Measurements from ENCODE around the gene MEGF10. TPM values are rescaled to one million over a fixed set of nuclear protein-coding genes. Genes with fewer than 3 reads are reported as not detected.

Gene MEGF10
- total RNA-seq, 1 experiment from 2014 or later: 0.03 TPM

DNA sequence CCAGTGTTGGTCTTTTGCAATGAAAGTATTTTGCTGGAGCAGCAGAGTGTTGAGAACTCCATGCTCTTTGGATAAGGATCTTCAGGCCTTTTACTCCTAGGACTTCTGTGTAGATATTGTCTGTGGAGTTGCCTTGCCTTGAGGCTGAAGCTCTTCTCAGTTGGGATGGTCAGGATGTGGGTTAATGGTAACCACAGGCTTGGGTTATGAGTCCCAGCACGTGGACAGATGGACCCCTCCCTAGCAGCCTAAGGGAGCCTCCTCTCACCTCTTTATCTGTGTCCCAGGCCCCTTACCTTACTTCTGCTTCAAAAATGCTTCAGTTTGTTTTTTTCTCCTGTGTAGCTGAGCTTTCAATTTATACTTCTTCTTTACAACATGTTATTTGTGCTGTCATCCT is 109.9 kb downstream of the MEGF10 start:
- DNase-seq (ENCODE audit: low spot score): no peak
- in situ Hi-C loops (cut with HindIII; ENCODE audit: low sequenced_read_pairs): no loop called here

DNA sequence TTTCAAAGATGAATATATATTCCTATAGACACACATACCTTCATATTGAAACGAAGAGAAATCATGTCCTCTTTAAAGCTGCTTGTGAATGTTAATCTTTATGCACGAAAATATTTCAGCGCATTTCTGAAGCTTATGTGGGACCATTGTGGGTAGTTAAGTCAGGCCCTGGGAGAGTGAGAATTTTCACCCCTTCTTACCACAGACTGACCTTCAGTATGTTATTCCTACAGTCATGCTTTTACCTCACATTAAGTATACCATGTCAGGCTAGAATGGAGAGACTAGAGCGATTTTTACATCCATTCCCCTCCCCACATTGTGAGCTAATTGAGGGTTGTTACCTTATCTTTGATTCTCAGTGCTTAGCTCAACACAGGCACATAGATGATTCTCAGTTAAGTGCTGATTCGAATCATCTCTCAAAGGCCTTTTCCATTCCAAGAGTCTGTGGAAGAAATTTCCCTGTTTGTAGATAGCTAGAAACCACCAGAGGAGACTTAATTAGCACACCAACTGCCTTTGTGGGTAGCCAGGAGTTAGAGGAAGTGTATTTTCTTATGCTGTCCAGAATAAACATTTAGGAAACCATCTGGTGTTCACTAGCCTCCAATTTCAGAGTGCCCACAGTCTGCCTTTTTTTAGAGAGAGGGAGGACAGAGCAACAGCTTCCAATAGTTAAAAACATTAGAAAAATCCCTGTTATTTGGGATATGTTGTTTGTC is 110.5 kb downstream of the MEGF10 start:
- DNase-seq (ENCODE audit: low spot score): peak; percentile 86
- in situ Hi-C loops (cut with HindIII; ENCODE audit: low sequenced_read_pairs): no loop called here

DNA sequence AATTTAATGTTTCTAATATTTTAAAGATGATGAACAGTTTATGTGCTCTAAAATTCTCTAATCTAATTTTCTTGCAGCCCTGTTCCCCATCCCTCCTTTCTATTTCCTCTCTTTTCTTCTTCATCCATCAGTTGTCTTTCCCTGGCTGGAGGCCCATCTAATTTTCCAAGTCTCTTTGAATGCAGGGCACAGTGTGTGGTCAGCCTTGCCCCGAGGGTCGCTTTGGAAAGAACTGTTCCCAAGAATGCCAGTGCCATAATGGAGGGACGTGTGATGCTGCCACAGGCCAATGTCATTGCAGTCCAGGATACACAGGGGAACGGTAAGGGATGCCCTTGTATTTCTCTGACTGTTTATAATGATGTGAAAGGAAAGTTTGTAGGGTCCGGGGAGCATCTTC is 111.8 kb downstream of the MEGF10 start:
- in situ Hi-C loops (cut with HindIII; ENCODE audit: low sequenced_read_pairs): no loop called here
- peak; percentile 37 for DNase-seq (ENCODE audit: low spot score)

DNA sequence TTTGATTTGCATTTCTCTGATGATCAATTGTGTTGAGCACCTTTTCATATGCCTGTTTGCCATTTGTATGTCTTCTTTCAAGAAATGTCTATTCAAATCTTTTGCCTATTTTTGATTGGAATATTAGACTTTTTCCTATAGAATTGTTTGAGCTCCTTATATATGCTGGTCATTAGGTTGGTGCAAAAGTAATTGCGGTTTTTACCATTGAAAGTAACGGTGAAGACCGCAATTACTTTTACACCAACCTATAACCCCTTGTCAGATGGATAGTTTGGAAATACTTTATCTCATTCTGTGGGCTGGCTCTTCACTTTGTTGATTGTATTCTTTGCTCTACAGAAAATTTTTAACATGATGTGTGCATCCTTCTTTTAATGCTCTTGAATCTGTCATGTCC is 113.6 kb downstream of the MEGF10 start:
- in situ Hi-C loops (cut with HindIII; ENCODE audit: low sequenced_read_pairs): no loop called here
- DNase-seq (ENCODE audit: low spot score): no peak

DNA sequence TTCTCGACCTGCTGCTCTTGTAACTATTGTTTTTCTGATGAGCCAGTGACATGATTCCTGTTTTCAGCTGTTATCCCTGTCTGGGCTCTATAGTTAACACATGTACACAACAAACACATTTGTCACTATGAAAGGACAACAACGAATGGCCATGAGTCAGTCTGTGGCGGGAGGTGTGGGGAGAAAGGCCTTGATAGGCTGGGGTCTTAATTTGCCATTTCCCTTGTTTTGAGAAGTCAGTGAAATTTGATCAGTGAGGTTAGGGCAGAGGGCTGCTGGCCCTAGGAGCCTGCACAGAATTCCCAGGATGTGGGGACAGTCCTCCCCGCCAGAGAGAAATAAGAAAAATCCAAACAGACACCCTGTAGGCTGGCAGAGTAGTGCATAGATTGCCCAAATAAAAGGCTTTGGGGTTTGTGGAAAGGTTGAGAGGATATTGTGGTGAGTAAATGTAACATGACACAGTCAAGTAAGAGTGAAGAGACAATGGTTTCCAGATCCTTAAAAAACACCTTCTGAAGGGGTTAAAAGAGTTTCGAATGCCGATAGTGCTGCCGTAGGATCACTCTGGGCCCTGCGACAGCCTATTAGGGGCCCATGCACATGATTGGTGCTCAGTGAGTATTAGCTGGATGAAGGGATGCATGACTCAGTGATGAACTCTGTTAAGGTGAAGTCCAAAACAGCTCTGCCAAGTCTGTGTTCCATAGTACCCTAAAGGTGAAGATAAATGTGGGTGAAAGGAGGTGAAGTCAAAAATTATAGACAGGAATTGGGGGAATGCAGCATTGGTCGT is 115.9 kb downstream of the MEGF10 start:
- DNase-seq (ENCODE audit: low spot score): no peak
- in situ Hi-C loops (cut with HindIII; ENCODE audit: low sequenced_read_pairs): no loop called here

DNA sequence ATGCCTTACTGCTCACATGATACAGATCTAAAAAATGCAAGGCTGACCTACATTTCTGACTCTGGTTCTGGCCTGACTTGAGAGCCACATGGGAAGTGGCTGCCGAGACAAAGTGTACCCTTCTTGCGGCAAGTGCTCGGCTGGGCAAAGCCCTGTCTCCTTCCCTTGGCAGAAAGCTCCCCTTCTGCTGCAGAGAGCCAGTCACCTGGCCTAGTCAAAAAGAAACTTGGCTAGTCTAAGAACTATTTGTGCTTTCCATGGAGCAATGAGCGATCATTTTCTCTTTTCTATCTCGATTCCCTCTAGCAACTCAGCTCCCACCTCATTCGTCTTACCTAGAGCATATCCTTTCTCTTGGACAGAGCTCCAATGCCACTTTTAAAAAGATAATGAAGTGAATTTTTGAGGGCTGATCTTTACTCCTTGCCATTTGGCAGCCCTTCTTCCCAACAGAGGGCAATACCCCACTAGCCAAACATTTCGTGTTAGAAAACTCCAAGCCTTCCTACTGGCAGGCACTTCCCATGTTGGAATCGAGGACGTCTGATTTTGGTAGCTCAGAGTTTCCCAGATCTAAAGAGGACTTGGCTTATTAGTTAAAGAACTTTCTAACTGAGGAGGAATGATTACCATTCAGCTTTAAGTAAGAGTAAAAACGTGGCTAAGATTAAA is 118.8 kb downstream of the MEGF10 start:
- peak; percentile 87 for DNase-seq (ENCODE audit: low spot score)
- in situ Hi-C loops (cut with HindIII; ENCODE audit: low sequenced_read_pairs): no loop called here

DNA sequence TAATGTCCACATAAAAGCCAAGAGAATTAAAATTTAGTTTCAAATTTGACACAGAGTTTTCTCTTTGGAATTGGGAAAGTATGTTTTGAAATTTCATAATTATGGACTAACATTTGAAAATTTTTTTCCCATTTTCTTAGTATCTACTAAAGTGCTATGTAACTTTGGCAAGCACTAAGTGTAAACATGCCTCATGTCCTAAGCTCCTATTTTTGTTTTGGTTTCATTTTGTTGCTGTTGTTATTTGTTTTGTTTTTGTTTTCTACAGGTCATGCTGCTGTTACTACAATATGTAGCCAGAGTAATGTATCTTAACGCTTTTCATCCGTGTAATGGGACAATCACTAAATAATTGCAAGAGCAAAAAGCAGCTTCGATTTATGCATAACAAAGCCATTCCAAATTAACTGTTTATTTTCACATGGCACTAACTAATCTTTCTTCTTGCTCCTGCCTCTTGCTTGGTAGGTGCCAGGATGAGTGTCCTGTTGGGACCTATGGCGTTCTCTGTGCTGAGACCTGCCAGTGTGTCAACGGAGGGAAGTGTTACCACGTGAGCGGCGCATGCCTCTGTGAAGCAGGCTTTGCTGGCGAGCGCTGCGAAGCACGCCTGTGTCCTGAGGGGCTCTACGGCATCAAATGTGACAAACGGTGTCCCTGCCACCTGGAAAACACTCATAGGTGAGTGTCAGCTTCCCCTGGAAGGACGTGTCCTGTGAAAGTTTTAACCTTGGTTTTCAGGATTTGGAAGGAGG is 119.5 kb downstream of the MEGF10 start:
- in situ Hi-C loops (cut with HindIII; ENCODE audit: low sequenced_read_pairs): no loop called here
- no peak for DNase-seq (ENCODE audit: low spot score)

DNA sequence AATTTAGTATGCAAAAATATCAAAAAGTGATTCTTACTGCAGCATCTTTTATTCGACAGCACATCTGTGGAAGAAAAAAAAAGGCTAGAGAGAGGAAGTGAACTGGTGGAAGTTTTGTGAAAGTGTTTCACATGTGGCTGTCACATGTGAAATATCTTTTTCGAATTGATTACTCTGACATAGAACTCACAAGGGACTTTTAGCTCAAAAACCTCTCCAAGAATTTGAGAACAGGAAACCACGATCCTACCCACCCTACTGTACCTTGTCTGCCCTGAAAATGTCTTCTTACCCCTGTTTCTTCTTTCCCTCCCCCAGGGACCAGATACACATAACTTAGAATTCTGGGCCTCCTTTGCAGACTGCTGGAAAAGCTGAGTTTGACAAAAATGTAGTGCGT is 120.4 kb downstream of the MEGF10 start:
- in situ Hi-C loops (cut with HindIII; ENCODE audit: low sequenced_read_pairs): no loop called here
- DNase-seq (ENCODE audit: low spot score): no peak

DNA sequence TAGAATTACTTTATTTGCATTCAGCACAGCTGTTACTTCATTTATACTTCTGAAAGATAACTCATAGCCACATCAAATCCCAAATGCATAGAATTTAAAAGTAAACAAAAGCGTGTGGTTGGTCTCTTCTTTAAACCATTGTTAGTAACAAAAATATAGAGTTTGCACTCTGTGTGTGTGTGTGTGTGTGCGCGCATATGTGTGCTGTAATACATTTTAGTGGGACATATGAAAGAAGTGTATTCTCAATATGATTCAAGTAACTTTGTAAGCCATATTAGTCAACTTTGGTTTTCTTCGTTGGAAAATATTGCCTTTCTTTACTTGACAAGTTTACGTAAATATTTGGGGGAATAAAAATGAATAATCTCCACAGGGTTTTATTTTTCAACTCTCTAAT is 120.8 kb downstream of the MEGF10 start:
- in situ Hi-C loops (cut with HindIII; ENCODE audit: low sequenced_read_pairs): no loop called here
- DNase-seq (ENCODE audit: low spot score): no peak

DNA sequence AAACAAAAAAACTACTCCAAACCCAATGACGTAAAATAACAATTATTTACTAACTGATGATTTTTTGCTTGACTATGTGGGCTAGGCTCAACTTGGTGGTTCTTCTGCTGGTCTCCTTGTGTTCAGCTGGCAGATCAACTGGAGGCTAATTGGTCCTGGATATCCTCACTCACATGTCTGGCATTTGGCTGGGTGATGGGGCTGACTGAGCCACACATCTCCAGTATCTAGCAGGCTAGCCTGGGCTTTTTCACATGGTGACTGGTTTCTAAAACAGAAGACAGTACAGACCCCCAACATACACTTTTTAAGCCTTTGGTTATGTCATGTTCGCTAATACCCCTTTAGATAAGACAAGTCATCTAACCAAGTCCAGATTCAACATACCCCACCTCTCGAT is 122.1 kb downstream of the MEGF10 start:
- in situ Hi-C loops (cut with HindIII; ENCODE audit: low sequenced_read_pairs): no loop called here
- DNase-seq (ENCODE audit: low spot score): no peak

DNA sequence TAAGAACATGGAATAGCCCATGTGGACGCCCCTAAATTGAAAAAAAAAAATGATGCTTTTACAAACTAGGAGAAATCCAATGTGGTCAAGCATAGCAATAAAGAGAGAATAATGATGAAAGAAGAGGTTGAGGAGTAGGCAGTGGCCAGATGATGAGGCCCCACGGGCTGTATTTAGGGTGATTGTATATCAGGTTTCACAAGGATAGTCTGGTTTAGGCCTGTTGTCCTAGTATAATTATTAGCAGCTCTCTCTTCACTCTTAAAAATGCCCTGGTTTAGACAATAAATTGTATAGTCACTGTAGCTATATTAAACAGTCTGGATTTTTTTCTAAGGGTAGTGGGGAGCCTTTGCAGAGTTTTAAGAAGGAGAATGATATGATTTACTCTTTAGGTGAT is 124.4 kb downstream of the MEGF10 start:
- in situ Hi-C loops (cut with HindIII; ENCODE audit: low sequenced_read_pairs): no loop called here
- DNase-seq (ENCODE audit: low spot score): no peak

DNA sequence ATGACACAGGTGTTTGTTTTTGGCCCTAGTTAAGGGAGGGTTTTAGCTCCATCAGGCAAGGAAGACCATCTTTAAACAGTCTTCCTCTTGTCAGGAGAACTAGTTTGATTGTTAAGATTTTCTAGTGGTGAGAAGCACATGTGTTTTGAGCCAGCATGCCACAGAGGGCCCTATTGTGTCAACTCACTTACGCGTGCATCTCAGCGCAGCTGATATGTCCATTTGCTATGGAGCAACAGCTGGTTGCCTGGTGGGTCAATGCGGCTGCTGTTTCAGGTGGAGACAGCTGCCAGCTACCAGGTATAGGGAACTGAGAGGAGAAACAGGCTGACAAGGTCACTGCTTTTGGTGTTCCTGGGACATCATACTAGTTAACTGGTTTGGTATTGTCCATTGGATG is 126.3 kb downstream of the MEGF10 start:
- in situ Hi-C loops (cut with HindIII; ENCODE audit: low sequenced_read_pairs): no loop called here
- no peak for DNase-seq (ENCODE audit: low spot score)

DNA sequence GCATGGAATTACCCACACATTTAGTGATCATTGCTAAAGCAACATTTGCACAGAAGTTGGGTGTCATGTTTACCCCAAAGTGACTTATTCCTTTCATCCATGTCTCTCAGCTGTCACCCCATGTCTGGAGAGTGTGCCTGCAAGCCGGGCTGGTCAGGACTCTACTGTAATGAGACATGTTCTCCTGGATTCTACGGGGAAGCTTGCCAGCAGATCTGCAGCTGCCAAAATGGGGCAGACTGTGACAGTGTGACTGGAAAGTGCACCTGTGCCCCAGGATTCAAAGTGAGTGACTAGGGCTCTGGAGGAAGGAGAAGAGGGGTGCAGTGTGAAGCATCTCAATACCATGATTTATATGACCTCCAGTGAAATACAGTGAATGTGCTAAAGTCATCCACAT is 126.9 kb downstream of the MEGF10 start:
- in situ Hi-C loops (cut with HindIII; ENCODE audit: low sequenced_read_pairs): no loop called here
- no peak for DNase-seq (ENCODE audit: low spot score)

DNA sequence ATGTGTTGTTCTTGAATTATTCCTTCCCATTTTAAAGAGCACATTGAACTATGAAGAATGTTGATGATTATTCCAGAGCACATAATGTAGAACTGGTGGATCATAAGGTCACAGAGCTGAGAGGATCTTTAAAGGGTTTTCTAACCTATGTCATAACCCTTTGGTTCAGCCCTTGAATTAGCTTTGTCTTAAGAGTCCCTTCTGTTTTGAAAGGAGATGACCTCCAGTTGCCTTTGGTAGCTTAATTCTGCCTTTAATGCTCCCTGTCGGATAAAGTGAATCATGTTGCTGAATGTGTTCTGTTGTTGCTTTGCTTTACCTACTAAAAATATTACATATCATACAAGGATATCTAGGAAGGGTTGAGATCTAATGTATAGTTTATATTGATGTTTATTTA is 127.8 kb downstream of the MEGF10 start:
- in situ Hi-C loops (cut with HindIII; ENCODE audit: low sequenced_read_pairs): no loop called here
- DNase-seq (ENCODE audit: low spot score): no peak

DNA sequence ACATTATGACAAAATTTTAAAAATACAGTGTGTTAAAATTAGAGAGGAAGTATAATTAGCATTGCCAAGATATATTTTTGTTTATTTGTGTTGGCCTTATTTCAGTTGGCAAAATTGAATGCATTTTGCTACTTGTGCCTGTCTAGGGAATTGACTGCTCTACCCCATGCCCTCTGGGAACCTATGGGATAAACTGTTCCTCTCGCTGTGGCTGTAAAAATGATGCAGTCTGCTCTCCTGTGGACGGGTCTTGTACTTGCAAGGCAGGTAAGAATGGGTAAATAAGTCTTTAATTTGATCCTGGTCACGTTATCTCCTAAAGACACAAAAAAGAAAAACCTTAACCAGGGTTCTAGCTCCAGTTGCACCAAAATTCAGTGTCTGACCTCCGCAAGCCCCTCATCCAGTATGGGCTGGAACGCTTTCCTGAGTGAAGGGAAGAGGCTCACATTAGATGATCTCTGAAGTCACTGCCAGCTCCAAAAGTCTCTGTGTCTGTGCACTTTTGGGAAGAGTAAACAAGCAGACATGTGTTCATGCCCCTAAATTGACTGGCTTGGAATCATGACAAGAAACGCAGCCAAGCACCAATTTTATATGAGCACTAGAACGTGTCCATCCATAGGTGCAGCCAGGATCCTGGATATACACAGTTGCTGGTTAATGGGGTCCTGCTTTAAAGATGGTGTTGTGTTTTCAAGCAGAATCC is 128.5 kb downstream of the MEGF10 start:
- no peak for DNase-seq (ENCODE audit: low spot score)

DNA sequence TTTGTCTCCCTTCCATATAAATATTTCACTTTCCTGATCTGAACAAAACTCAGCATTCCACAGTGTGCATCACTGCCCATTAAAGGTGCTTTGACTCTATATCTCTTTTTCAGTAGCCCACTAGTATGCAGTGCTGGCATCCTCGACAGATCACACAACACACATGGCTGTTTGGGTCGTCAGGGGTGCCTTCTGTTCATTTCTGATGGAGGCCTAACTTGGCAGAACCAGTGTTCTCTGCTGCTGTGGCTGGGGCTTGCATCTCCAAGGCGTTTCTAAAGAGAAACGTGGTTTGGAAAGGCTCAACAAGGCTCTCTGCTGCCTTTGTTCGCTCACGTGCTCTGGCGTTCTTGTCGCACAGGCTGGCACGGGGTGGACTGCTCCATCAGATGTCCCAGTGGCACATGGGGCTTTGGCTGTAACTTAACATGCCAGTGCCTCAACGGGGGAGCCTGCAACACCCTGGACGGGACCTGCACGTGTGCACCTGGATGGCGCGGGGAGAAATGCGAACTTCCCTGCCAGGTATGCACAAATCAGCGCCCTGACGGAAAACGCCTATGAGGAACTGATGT is 129.2 kb downstream of the MEGF10 start:
- DNase-seq (ENCODE audit: low spot score): no peak
- in situ Hi-C loops (cut with HindIII; ENCODE audit: low sequenced_read_pairs): no loop called here

More for the DNA sequence above, 128.5 kb downstream of the MEGF10 start:
- in situ Hi-C loops (cut with HindIII; ENCODE audit: low sequenced_read_pairs): no loop called here

DNA sequence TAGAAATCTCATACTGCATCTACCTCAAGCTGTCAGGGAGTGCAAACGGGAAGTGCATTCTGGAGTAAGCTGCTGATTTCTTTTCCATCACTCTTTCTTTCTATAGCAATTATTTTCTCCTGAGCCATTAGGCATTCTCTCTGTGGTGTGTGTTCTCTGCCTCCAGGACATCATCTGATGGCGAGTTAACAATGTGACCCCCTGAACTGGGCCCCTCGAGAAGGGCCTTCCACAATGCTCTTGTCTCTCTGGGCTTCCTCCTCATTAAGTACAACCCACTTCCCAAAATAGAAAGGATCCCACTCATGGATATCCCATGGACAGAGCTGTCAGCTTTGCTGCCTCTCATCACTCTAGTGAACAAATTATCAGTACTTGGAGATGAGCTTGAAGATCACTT is 130.2 kb downstream of the MEGF10 start:
- DNase-seq (ENCODE audit: low spot score): no peak

DNA sequence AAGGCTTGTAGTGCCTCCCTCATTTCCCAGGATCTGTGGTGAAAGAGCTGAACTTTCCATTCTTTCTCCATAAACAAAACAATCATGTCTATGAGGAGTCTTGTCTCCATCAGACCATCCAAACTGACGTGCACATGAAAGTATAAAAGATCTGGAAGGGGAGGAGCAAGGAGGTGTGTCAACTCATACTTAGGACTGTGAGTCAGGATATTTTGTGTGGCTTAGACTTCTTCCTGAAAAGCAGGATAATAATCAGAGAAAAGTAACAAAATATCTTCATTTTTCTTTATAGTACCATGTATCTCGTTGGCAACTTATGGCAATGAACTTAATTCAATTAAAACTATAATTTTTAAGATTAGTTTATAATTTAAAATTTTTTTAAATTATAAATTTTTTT is 130.9 kb downstream of the MEGF10 start:
- in situ Hi-C loops (cut with HindIII; ENCODE audit: low sequenced_read_pairs): no loop called here
- DNase-seq (ENCODE audit: low spot score): no peak

More for the DNA sequence above, 130.2 kb downstream of the MEGF10 start:
- in situ Hi-C loops (cut with HindIII; ENCODE audit: low sequenced_read_pairs): no loop called here
